Neural cell (in vitro differentiated cells): ENCODE measurements around the gene AP1M1. TPM values are rescaled to one million over a fixed set of nuclear protein-coding genes. Genes with fewer than 3 reads are reported as not detected.

ENCODE experiments used
- H2AFZ ChIP-seq: fragments of 200-600, 300-800 bp; sonication (generic), shearing (Covaris generic); 2 replicates; pipeline ENCODE4 v1.6.0; 2014; ENCODE audit warnings: low read depth, mild to moderate bottlenecking, antibody characterized with exemption, low read length, moderate library complexity
- H3F3A ChIP-seq: fragments of 200-600 bp; shearing (Covaris generic); 2 replicates; pipeline ENCODE4 v1.6.1; 2016; ENCODE audit warnings: mild to moderate bottlenecking, moderate library complexity, mixed read lengths, antibody characterized with exemption, low read length; ENCODE audit not compliant: insufficient read depth, poor library complexity, severe bottlenecking
- H3K27ac ChIP-seq: fragments of 200-600, 300-800 bp; sonication (generic), shearing (Covaris generic); 2 replicates; pipeline ENCODE4 v1.5.1; 2014; ENCODE audit warnings: mild to moderate bottlenecking, low read length, moderate library complexity
- H3K27me3 ChIP-seq: fragments of 300-800, 200-600 bp; sonication (generic), shearing (Covaris generic); 2 replicates; pipeline ENCODE4 v1.6.0; 2014; ENCODE audit warnings: mild to moderate bottlenecking, low read depth, low read length, moderate library complexity; ENCODE audit not compliant: insufficient read depth
- H3K36me3 ChIP-seq: fragments of 300-800, 200-600 bp; sonication (generic), shearing (Covaris generic); 2 replicates; pipeline ENCODE4 v1.5.1; 2014; ENCODE audit warnings: mild to moderate bottlenecking, antibody characterized with exemption, low read length, moderate library complexity; ENCODE audit not compliant: insufficient read depth
- H3K4me2 ChIP-seq: fragments of 300-800, 200-600 bp; sonication (generic), shearing (Covaris generic); 2 replicates; pipeline ENCODE4 v1.6.0; 2014; ENCODE audit warnings: mild to moderate bottlenecking, low read length
- H3K4me3 ChIP-seq: fragments of 300-800, 200-600 bp; sonication (generic), shearing (Covaris generic); 2 replicates; pipeline ENCODE4 v1.5.1; 2014; ENCODE audit warnings: mild to moderate bottlenecking, low read length, moderate library complexity
- H3K79me2 ChIP-seq: fragments of 200-600 bp; shearing (Covaris generic); replicated peaks from 2 replicates; pipeline ENCODE4 v1.6.0; 2014; ENCODE audit warnings: mild to moderate bottlenecking, low read length, moderate library complexity; ENCODE audit not compliant: insufficient read depth
- H3K9ac ChIP-seq: fragments of 300-800, 200-600 bp; sonication (generic), shearing (Covaris generic); 2 replicates; pipeline ENCODE4 v1.6.1; 2016; ENCODE audit warnings: mild to moderate bottlenecking, low read length, mixed read lengths
- H3K9me2 ChIP-seq: fragments of 200-600 bp; shearing (Covaris generic); 2 replicates; pipeline ENCODE4 v1.6.1; 2016; ENCODE audit warnings: mild to moderate bottlenecking, low read length, mixed read lengths; ENCODE audit not compliant: insufficient read depth
- H3K9me3 ChIP-seq: fragments of 200-600, 300-800 bp; sonication (generic), shearing (Covaris generic); 2 replicates; pipeline ENCODE4 v1.6.1; 2016; ENCODE audit warnings: mild to moderate bottlenecking, mixed run types, low read length, moderate library complexity, mixed read lengths
- H4K20me1 ChIP-seq: fragments of 200-600 bp; shearing (Covaris generic); 2 replicates; pipeline ENCODE4 v1.6.1; 2016; ENCODE audit warnings: mild to moderate bottlenecking, mixed run types; ENCODE audit not compliant: insufficient read depth
- EP300 ChIP-seq: fragments of 450-650 bp; conservative IDR thresholded peaks from 2 replicates; pipeline ENCODE4 v1.6.1; 2014; ENCODE audit warnings: antibody characterized with exemption, mild to moderate bottlenecking, moderate library complexity; ENCODE audit not compliant: poor library complexity, severe bottlenecking
- EZH2 ChIP-seq: fragments of 200-600, 300-800 bp; shearing (Covaris generic), sonication (generic); IDR thresholded peaks from 2 replicates; pipeline ENCODE4 v1.6.1; 2014; ENCODE audit warnings: antibody characterized with exemption, low read length, borderline replicate concordance, mild to moderate bottlenecking; ENCODE audit not compliant: insufficient read depth, poor library complexity, severe bottlenecking
- MXI1 ChIP-seq: fragments of 450-650 bp; conservative IDR thresholded peaks from 2 replicates; pipeline ENCODE4 v1.6.1; 2014; ENCODE audit warnings: antibody characterized with exemption, mild to moderate bottlenecking; ENCODE audit not compliant: poor library complexity, severe bottlenecking
- POLR2AphosphoS5 ChIP-seq: IDR thresholded peaks from 2 replicates; pipeline ENCODE4 v1.6.1; 2012
- RAD21 ChIP-seq: fragments of 450-650 bp; conservative IDR thresholded peaks from 2 replicates; pipeline ENCODE4 v1.6.1; 2014; ENCODE audit warnings: antibody characterized with exemption, mild to moderate bottlenecking, moderate library complexity
- SMC3 ChIP-seq: fragments of 450-650 bp; conservative IDR thresholded peaks from 2 replicates; pipeline ENCODE4 v1.6.1; 2014; ENCODE audit warnings: antibody characterized with exemption, mild to moderate bottlenecking, moderate library complexity; ENCODE audit not compliant: poor library complexity
- TAF1 ChIP-seq: IDR thresholded peaks from 2 replicates; pipeline ENCODE4 v1.6.1; 2012; ENCODE audit warnings: low read depth
- polyA plus RNA-seq: library from polyadenylated mRNA; depleted of rRNA; stranded (reverse); fragments of >200 nt; gene quantifications from 2 replicates; pipeline ENCODE4 v1.2.3, GENCODE V29; 2014
- TF ChIP-seq, protein P1 (sequence below): fragments of 450-650 bp; IDR thresholded peaks from 2 replicates; pipeline ENCODE4 v1.5.1; 2014; ENCODE audit warnings: antibody characterized with exemption, mild to moderate bottlenecking, moderate library complexity; ENCODE audit not compliant: poor library complexity, severe bottlenecking
- TF ChIP-seq, protein P2 (sequence below): IDR thresholded peaks from 2 replicates; pipeline ENCODE4 v1.6.1; 2012; ENCODE audit warnings: borderline replicate concordance

The AP1M1 gene
- polyA plus RNA-seq, 1 donor from 2014 or later: 81.4 TPM

DNA sequence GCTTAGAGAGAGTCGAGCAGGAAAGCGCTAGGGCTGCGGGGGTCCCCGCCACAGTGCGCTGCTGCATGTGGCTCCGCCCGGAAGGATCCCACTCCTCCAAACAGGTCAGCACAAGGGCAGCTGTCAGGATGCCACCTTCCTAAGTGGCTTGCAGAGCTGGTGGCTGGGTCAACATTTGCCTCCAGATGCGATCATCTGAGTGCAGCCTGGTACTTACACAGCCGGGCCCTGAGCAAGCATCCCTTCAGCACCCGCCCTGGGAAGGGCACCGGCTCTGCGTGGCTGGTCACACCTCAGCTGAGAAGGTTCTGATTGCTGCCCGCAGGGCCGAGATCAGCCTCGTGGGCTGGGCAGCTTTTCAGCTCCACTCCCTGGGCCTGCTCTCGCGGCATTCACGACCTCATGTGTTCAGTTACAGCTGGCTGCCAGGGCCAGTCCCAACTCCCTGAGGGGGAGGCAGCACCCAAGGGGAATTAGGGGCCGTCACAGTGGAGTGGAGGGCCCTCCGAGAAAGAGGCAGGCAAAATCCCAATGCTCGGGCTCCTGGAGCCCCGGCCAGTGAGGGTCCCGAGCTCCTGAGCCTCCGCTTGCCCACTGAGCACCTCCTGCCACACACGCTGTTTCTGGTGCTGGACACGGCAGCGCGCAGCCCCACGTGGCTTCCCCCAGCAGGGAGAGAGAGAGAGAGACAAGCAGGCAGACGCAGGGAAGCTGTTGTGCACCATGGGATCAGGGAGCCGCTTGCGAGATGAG is 26.8 kb downstream of the AP1M1 start:
- H3F3A ChIP-seq: no peaks in the 10 kb centered on the region
- H3K9ac ChIP-seq: no peak overlapping the region
- no peak overlapping the region for H2AFZ ChIP-seq
- no peaks in the 10 kb centered on the region for H3K27me3 ChIP-seq
- no peaks in the 10 kb centered on the region for H3K79me2 ChIP-seq
- no peak overlapping the region for H3K4me3 ChIP-seq
- H3K27ac ChIP-seq: no peak overlapping the region
- TF ChIP-seq, protein P1, sequence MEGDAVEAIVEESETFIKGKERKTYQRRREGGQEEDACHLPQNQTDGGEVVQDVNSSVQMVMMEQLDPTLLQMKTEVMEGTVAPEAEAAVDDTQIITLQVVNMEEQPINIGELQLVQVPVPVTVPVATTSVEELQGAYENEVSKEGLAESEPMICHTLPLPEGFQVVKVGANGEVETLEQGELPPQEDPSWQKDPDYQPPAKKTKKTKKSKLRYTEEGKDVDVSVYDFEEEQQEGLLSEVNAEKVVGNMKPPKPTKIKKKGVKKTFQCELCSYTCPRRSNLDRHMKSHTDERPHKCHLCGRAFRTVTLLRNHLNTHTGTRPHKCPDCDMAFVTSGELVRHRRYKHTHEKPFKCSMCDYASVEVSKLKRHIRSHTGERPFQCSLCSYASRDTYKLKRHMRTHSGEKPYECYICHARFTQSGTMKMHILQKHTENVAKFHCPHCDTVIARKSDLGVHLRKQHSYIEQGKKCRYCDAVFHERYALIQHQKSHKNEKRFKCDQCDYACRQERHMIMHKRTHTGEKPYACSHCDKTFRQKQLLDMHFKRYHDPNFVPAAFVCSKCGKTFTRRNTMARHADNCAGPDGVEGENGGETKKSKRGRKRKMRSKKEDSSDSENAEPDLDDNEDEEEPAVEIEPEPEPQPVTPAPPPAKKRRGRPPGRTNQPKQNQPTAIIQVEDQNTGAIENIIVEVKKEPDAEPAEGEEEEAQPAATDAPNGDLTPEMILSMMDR: no peak
- no peaks in the 10 kb centered on the region for H4K20me1 ChIP-seq
- no peaks in the 10 kb centered on the region for H3K9me3 ChIP-seq
- no peaks in the 10 kb centered on the region for H3K36me3 ChIP-seq
- no peak overlapping the region for H3K4me2 ChIP-seq
- H3K9me2 ChIP-seq: no peaks in the 10 kb centered on the region

DNA sequence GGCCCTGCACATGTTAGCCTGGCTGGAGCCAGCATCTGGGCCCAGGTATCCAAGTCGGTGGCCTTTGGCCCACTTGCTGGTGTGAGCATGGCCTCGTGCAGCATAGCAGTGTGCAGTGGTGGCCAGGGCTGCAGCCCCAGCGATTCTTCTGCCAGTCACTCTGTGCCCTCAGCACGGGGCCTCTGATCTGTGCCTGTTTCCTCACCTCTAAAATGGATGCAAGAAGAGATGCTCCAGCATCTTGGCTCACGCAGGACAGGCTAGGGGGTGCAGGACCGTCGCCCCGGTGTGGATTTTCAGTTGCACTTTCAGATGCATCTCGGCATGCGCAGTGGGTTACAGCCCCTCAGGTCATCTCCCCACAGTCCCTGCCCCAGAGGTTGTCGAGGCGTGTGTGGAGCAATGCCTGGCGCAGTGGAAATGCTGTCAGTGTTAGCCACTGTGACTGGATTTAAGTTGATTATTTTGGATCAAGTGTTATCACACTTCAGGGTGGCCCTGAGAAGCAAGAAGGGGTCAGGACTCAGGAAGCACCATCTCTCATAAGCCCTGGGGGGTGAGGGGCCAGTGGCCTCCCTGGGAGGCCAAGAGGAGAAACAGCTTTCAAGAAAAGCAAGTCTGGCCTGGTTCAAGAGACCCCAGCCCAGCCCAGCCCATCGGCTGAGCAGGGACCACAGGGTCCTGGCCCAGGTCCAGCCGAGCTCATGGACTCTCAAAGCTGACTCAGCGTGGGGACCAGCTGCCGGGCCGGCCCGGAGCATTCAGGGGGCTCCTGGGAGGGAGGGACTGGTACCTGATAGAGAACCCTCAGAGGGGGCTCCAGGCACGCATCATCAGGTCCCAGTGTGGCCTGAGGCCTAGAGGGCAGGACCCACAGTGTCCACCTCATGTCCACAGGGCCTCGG is 27.8 kb downstream of the AP1M1 start:
- Histone ChIP-seq H3K9me3 (no peaks in the 10 kb centered on the region), H3F3A (no peaks in the 10 kb centered on the region), H3K4me2 (no peak overlapping the region), H3K27me3 (no peaks in the 10 kb centered on the region), H2AFZ (no peak overlapping the region), H3K79me2 (no peaks in the 10 kb centered on the region), H4K20me1 (no peaks in the 10 kb centered on the region), H3K4me3 (no peak overlapping the region), H3K9ac (no peak overlapping the region), H3K9me2 (no peaks in the 10 kb centered on the region), H3K27ac (no peak overlapping the region), H3K36me3 (no peaks in the 10 kb centered on the region)
- TF ChIP-seq POLR2AphosphoS5: no peak
- TF ChIP-seq TAF1: no peak
- TF ChIP-seq SMC3: no peak
- TF ChIP-seq RAD21: no peak
- TF ChIP-seq EZH2: no peak
- no peak for TF ChIP-seq EP300
- TF ChIP-seq, protein P2, sequence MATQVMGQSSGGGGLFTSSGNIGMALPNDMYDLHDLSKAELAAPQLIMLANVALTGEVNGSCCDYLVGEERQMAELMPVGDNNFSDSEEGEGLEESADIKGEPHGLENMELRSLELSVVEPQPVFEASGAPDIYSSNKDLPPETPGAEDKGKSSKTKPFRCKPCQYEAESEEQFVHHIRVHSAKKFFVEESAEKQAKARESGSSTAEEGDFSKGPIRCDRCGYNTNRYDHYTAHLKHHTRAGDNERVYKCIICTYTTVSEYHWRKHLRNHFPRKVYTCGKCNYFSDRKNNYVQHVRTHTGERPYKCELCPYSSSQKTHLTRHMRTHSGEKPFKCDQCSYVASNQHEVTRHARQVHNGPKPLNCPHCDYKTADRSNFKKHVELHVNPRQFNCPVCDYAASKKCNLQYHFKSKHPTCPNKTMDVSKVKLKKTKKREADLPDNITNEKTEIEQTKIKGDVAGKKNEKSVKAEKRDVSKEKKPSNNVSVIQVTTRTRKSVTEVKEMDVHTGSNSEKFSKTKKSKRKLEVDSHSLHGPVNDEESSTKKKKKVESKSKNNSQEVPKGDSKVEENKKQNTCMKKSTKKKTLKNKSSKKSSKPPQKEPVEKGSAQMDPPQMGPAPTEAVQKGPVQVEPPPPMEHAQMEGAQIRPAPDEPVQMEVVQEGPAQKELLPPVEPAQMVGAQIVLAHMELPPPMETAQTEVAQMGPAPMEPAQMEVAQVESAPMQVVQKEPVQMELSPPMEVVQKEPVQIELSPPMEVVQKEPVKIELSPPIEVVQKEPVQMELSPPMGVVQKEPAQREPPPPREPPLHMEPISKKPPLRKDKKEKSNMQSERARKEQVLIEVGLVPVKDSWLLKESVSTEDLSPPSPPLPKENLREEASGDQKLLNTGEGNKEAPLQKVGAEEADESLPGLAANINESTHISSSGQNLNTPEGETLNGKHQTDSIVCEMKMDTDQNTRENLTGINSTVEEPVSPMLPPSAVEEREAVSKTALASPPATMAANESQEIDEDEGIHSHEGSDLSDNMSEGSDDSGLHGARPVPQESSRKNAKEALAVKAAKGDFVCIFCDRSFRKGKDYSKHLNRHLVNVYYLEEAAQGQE: no peak
- TF ChIP-seq MXI1: no peak
- TF ChIP-seq, protein P1: no peak
